ENCODE measurements around the gene B4GALNT2.

GRCh38 chr17:49218941-49219913 lies 86.7 kb downstream of the B4GALNT2 start:
- TF ChIP-seq FOXM1 (IDR thresholded peaks at IDR 0.05; ENCODE audit: borderline replicate concordance) (no peak), SP1 (IDR thresholded peaks at IDR 0.05) (no peak), FOXK2 (IDR thresholded peaks at IDR 0.05) (no peak), TARDBP (IDR thresholded peaks at IDR 0.05) (no peak), CTBP1 (IDR thresholded peaks at IDR 0.05; ENCODE audit: borderline replicate concordance) (no peak), PKNOX1 (IDR thresholded peaks at IDR 0.05) (no peak), ZNF384 (IDR thresholded peaks at IDR 0.05) (no peak), SUZ12 (IDR thresholded peaks at IDR 0.05) (no peak), HDGF (IDR thresholded peaks at IDR 0.05; ENCODE audit: borderline replicate concordance) (no peak), FOXA1 (IDR thresholded peaks at IDR 0.05) (no peak), ARNT (IDR thresholded peaks at IDR 0.05) (no peak), ELF4 (IDR thresholded peaks at IDR 0.05) (no peak), L3MBTL2 (conservative IDR thresholded peaks at IDR 0.05) (no peak)
